NCI-H2107 treated with DMSO at 0.1 percent for 48 hours (cell line): Measurements from ENCODE around the gene UHRF2.
A peak's percentile ranks its signal among the peaks of the same experiment; 100 is the strongest.
"Not testable (repeated sequence)": the region's sequence is repeated elsewhere in the genome, so short reads cannot be mapped to it uniquely, and the experiment has no call there.

Source experiments
- DNase-seq: peaks from one replicate; lab custom pipeline; 2025; ENCODE audit not compliant: unreplicated experiment; lab: John Stamatoyannopoulos, UW

Gene UHRF2

GRCh38 chr9:6426117-6426516, 13.1 kb downstream of the UHRF2 start:
- DNase-seq: peak; percentile 12

GRCh38 chr9:6428940-6429889, 16.2 kb downstream of the UHRF2 start:
- DNase-seq: no peak

GRCh38 chr9:6431038-6431437, 18.0 kb downstream of the UHRF2 start:
- DNase-seq: no peak

- no peak for DNase-seq
Observed at GRCh38 chr9:6433410-6433809, 20.4 kb downstream of the UHRF2 start.

- DNase-seq: no peak
Observed at GRCh38 chr9:6439051-6439703, 26.2 kb downstream of the UHRF2 start.

- no peak for DNase-seq
Observed at GRCh38 chr9:6440405-6440804, 27.4 kb downstream of the UHRF2 start.

- no peak for DNase-seq
Observed at GRCh38 chr9:6441269-6441668, 28.3 kb downstream of the UHRF2 start.

GRCh38 chr9:6443661-6444060, 30.7 kb downstream of the UHRF2 start:
- DNase-seq: no peak

- DNase-seq: no peak
Observed at GRCh38 chr9:6444128-6444527, 31.1 kb downstream of the UHRF2 start.

GRCh38 chr9:6449086-6449485, 36.1 kb downstream of the UHRF2 start:
- no peak for DNase-seq

GRCh38 chr9:6449645-6450044, 36.6 kb downstream of the UHRF2 start:
- DNase-seq: no peak

- DNase-seq: no peak
Observed at GRCh38 chr9:6450641-6451375, 37.8 kb downstream of the UHRF2 start.

GRCh38 chr9:6455292-6455691, 42.3 kb downstream of the UHRF2 start:
- DNase-seq: not testable (repeated sequence)

GRCh38 chr9:6458704-6459103, 45.7 kb downstream of the UHRF2 start:
- DNase-seq: not testable (repeated sequence)

- no peak for DNase-seq
Observed at GRCh38 chr9:6459718-6460117, 46.7 kb downstream of the UHRF2 start.

- DNase-seq: no peak
Observed at GRCh38 chr9:6460189-6460768, 47.3 kb downstream of the UHRF2 start.

- DNase-seq: no peak
Observed at GRCh38 chr9:6461619-6462018, 48.6 kb downstream of the UHRF2 start.

GRCh38 chr9:6467006-6467625, 54.1 kb downstream of the UHRF2 start:
- no peak for DNase-seq

GRCh38 chr9:6471231-6471850, 58.3 kb downstream of the UHRF2 start:
- no peak for DNase-seq

GRCh38 chr9:6473151-6473550, 60.2 kb downstream of the UHRF2 start:
- DNase-seq: no peak
